H1 (cell line): Measurements from ENCODE around the gene RNF144A. TPM values are rescaled to one million over a fixed set of nuclear protein-coding genes. Genes with fewer than 3 reads are reported as not detected.

Experiments used
- CTCF ChIA-PET: fragments of 300-600 bp; sonication (Branson Sonifier 250); formaldehyde crosslinking; loops from one replicate; lab custom pipeline; 2021; ENCODE audit not compliant: partially characterized antibody; lab: Charles Lee
- POLR2A ChIA-PET: fragments of 300-600 bp; sonication (Branson Sonifier 250); formaldehyde crosslinking; loops from one replicate; lab custom pipeline; 2021; ENCODE audit warnings: inconsistent platforms; ENCODE audit not compliant: partially characterized antibody; lab: Charles Lee
- DNase-seq, 2 experiments: peaks; one replicate each; pipeline versions ENCODE4 v3.0.0 to v3.0.0-alpha.2; 2010 to 2022; ENCODE audit warnings: low spot score in 2 of 2, low read depth in 1 of 2, mixed read lengths in 1 of 2
- FAIRE-seq: peaks from 2 replicates; lab custom pipeline; 2011; peaks lifted over from hg19 to GRCh38; lab: Jason Lieb, UNC
- H2AFZ ChIP-seq: 2 replicates; pipeline ENCODE4 v1.8.1; 2012; ENCODE audit warnings: low read length, inconsistent platforms
- H2AK5ac ChIP-seq: 2 replicates; pipeline ENCODE4 v1.6.1; 2013; ENCODE audit warnings: low read depth, low read length
- H2BK120ac ChIP-seq: replicated peaks from 2 replicates; pipeline ENCODE3; 2013; ENCODE audit warnings: low read depth, low read length, inconsistent platforms
- H2BK12ac ChIP-seq: 2 replicates; pipeline ENCODE4 v1.6.1; 2013; ENCODE audit warnings: low read depth, low read length
- H2BK15ac ChIP-seq: 2 replicates; pipeline ENCODE4 v1.6.1; 2013; ENCODE audit warnings: low read length
- H2BK20ac ChIP-seq: 2 replicates; pipeline ENCODE4 v1.6.1; 2013; ENCODE audit warnings: low read length
- H2BK5ac ChIP-seq: 2 replicates; pipeline ENCODE4 v1.6.1; 2013; ENCODE audit warnings: low read depth, low read length
- H3K14ac ChIP-seq: 2 replicates; pipeline ENCODE4 v1.6.1; 2013; ENCODE audit warnings: inconsistent platforms; ENCODE audit not compliant: insufficient read length
- H3K18ac ChIP-seq: 2 replicates; pipeline ENCODE4 v1.6.1; 2013; ENCODE audit warnings: low read length; ENCODE audit errors: extremely low read depth
- H3K23ac ChIP-seq: 2 replicates; pipeline ENCODE4 v1.6.1; 2013; ENCODE audit warnings: inconsistent platforms; ENCODE audit not compliant: insufficient read length
- H3K23me2 ChIP-seq: 2 replicates; pipeline ENCODE4 v1.6.1; 2013; ENCODE audit warnings: low read depth, low read length
- H3K27ac ChIP-seq: 2 replicates; pipeline ENCODE4 v1.6.1; 2011; ENCODE audit warnings: low read depth, low read length, inconsistent platforms
- H3K27me3 ChIP-seq, 4 experiments: replicated peaks in 1 of 4; 1 replicate in 1 of 4; 2 replicates in 3 of 4; pipeline versions ENCODE4 v1.6.1 to v1.8.1; 2011 to 2013; ENCODE audit warnings: low read length in 3 of 4, mild to moderate bottlenecking in 3 of 4, inconsistent platforms in 2 of 4, mixed read lengths in 2 of 4, moderate library complexity in 1 of 4; ENCODE audit not compliant: control insufficient read depth in 3 of 4, insufficient read depth in 3 of 4; ENCODE audit errors: extremely low read depth in 1 of 4
- H3K36me3 ChIP-seq, 4 experiments: 2 replicates each; pipeline versions ENCODE4 v1.6.1 to v1.8.1; 2011 to 2013; ENCODE audit warnings: mild to moderate bottlenecking in 4 of 4, low read length in 3 of 4, moderate library complexity in 2 of 4, control low read depth in 1 of 4, inconsistent platforms in 1 of 4; ENCODE audit not compliant: insufficient read depth in 4 of 4, control insufficient read depth in 2 of 4
- H3K4ac ChIP-seq: replicated peaks from 2 replicates; pipeline ENCODE3; 2013; ENCODE audit warnings: low read length, low read depth, mixed read lengths, inconsistent platforms; ENCODE audit not compliant: insufficient read length
- H3K4me1 ChIP-seq, 4 experiments: replicated peaks in 1 of 4; 1 replicate in 1 of 4; 2 replicates in 3 of 4; pipeline versions ENCODE4 v1.6.1 to v1.8.1; 2011 to 2013; ENCODE audit warnings: low read length in 3 of 4, inconsistent platforms in 2 of 4, mixed read lengths in 1 of 4; ENCODE audit not compliant: insufficient read depth in 4 of 4, control insufficient read depth in 3 of 4
- H3K4me2 ChIP-seq, 2 experiments: 2 replicates each; pipeline versions ENCODE4 v1.6.1 to v1.8.1; 2011 to 2013; ENCODE audit warnings: low read depth in 2 of 2, low read length in 2 of 2, control low read depth in 1 of 2, inconsistent platforms in 1 of 2, mild to moderate bottlenecking in 1 of 2; ENCODE audit not compliant: insufficient read depth in 1 of 2
- H3K4me3 ChIP-seq, 4 experiments: fragments of 200-600, 300-600 bp in 1 of 4; sonication (generic), shearing (Covaris generic), sonication (Bioruptor Twin) in 1 of 4; 2 replicates each; pipeline versions ENCODE4 v1.5.1 to v1.8.1; 2011 to 2016; ENCODE audit warnings: low read length in 4 of 4, low read depth in 3 of 4, control low read depth in 2 of 4, inconsistent platforms in 2 of 4, mild to moderate bottlenecking in 2 of 4, mixed read lengths in 1 of 4, moderate library complexity in 1 of 4; ENCODE audit not compliant: insufficient read depth in 2 of 4; ENCODE audit errors: extremely low read depth in 1 of 4
- H3K56ac ChIP-seq: replicated peaks from 2 replicates; pipeline ENCODE3; 2013; ENCODE audit warnings: low read depth, mild to moderate bottlenecking, mixed read lengths, low read length, inconsistent platforms; ENCODE audit not compliant: insufficient read length
- H3K79me1 ChIP-seq: 2 replicates; pipeline ENCODE4 v1.6.1; 2013; ENCODE audit warnings: low read depth, low read length, control low read depth
- H3K79me2 ChIP-seq, 2 experiments: 2 replicates each; pipeline versions ENCODE4 v1.6.1 to v1.8.1; 2012 to 2013; ENCODE audit warnings: low read length in 2 of 2, mild to moderate bottlenecking in 2 of 2, inconsistent platforms in 1 of 2; ENCODE audit not compliant: insufficient read depth in 2 of 2, control insufficient read depth in 1 of 2
- H3K9ac ChIP-seq, 4 experiments: replicated peaks in 1 of 4; 1 replicate in 1 of 4; 2 replicates in 3 of 4; pipeline versions ENCODE4 v1.6.1 to v1.8.1; 2011 to 2013; ENCODE audit warnings: low read depth in 3 of 4, low read length in 3 of 4, control low read depth in 2 of 4, mild to moderate bottlenecking in 2 of 4, moderate library complexity in 2 of 4, inconsistent platforms in 1 of 4; ENCODE audit errors: extremely low read depth in 1 of 4
- H3K9me3 ChIP-seq, 2 experiments: 2 replicates each; pipeline versions ENCODE4 v1.6.1 to v1.8.1; 2012 to 2013; ENCODE audit warnings: mild to moderate bottlenecking in 2 of 2, moderate library complexity in 2 of 2, control low read depth in 1 of 2, inconsistent platforms in 1 of 2, low read depth in 1 of 2, low read length in 1 of 2, mixed read lengths in 1 of 2; ENCODE audit not compliant: insufficient read depth in 2 of 2
- H4K20me1 ChIP-seq, 2 experiments: replicated peaks in 1 of 2; 2 replicates each; pipeline versions ENCODE3 to v1.8.1; 2011 to 2013; ENCODE audit warnings: inconsistent platforms in 2 of 2, low read length in 2 of 2, mild to moderate bottlenecking in 1 of 2; ENCODE audit not compliant: insufficient read depth in 2 of 2, control insufficient read depth in 1 of 2
- H4K5ac ChIP-seq: 2 replicates; pipeline ENCODE4 v1.6.1; 2013; ENCODE audit warnings: low read length, low read depth, mixed read lengths, inconsistent platforms; ENCODE audit not compliant: insufficient read length
- H4K8ac ChIP-seq: 2 replicates; pipeline ENCODE4 v1.8.0; 2013; ENCODE audit warnings: mild to moderate bottlenecking, moderate library complexity, low read length, inconsistent platforms; ENCODE audit not compliant: insufficient read depth; ENCODE audit errors: extremely low read depth
- H4K91ac ChIP-seq: replicated peaks from 2 replicates; pipeline ENCODE3; 2013; ENCODE audit warnings: low read length, mixed read lengths, inconsistent platforms; ENCODE audit not compliant: insufficient read length
- ASH2L ChIP-seq: fragments of 200-600, 300-600 bp; sonication (generic); IDR thresholded peaks from one replicate; pipeline ENCODE4 v1.7.1; 2017; ENCODE audit warnings: low read length
- BRCA1 ChIP-seq: IDR thresholded peaks from 2 replicates; pipeline ENCODE4 v1.6.1; 2012; ENCODE audit warnings: low read depth, low read length, improper control_type of control experiment
- CBX5 ChIP-seq: fragments of 300-800, 300-1000 bp; sonication (generic); IDR thresholded peaks from 2 replicates; pipeline ENCODE4 v1.7.1; 2016; ENCODE audit warnings: antibody characterized with exemption, low read length, low read depth
- NANOG ChIP-seq: IDR thresholded peaks from 2 replicates; pipeline ENCODE4 v1.6.1; 2011; ENCODE audit warnings: low read length, low read depth, mild to moderate bottlenecking, inconsistent platforms; ENCODE audit not compliant: insufficient read depth, poor library complexity, severe bottlenecking
- POLR2A ChIP-seq, 2 experiments: IDR thresholded peaks; 1 replicate in 1 of 2; 2 replicates in 1 of 2; pipeline ENCODE4 v1.6.1; 2011; ENCODE audit warnings: low read depth in 2 of 2, low read length in 2 of 2, mild to moderate bottlenecking in 2 of 2; ENCODE audit errors: control extremely low read depth in 1 of 2
- RBBP5 ChIP-seq: IDR thresholded peaks from 2 replicates; pipeline ENCODE4 v1.7.1; 2012; ENCODE audit warnings: low read depth, mild to moderate bottlenecking, inconsistent platforms, low read length, moderate library complexity, borderline replicate concordance
- RFX5 ChIP-seq: IDR thresholded peaks from 2 replicates; pipeline ENCODE4 v1.6.1; 2011; ENCODE audit warnings: low read depth, low read length, improper control_type of control experiment, borderline replicate concordance
- TAF7 ChIP-seq: optimal IDR thresholded peaks from 2 replicates; pipeline ENCODE3; 2011; ENCODE audit warnings: low read depth, mild to moderate bottlenecking, inconsistent platforms, low read length, moderate library complexity, borderline replicate concordance
- WGBS, 2 experiments: shearing (Covaris generic) in 1 of 2; methylation state at CpG; one replicate each; pipeline versions ENCODE4 v1.1.6 to v1.1.7; 2013 to 2015; ENCODE audit warnings: low lambda C conversion rate in 2 of 2, mixed read lengths in 2 of 2, inconsistent platforms in 1 of 2, low coverage in 1 of 2, missing lambda C conversion rate in 1 of 2; ENCODE audit not compliant: insufficient replicate concordance in 2 of 2, insufficient coverage in 1 of 2, insufficient read length in 1 of 2; ENCODE audit errors: extremely low coverage in 1 of 2, missing lambda C conversion rate in 1 of 2; 5-methylcytosine and 5-hydroxymethylcytosine counted together
- polyA plus RNA-seq, 7 experiments: library from polyadenylated mRNA; depleted of rRNA in 3 of 7; stranded (reverse) in 5 of 7; unstranded in 2 of 7; fragments of >200 nt in 5 of 7; fragments of 200-250 nt in 2 of 7; gene quantifications; 1 replicate in 5 of 7; 2 replicates in 1 of 7; 4 replicates in 1 of 7; pipeline versions ENCODE4 v1.2.1 to v1.2.3, GENCODE V29; 2011 to 2013; ENCODE audit warnings: missing spikeins in 2 of 7, mixed read lengths in 2 of 7
- total RNA-seq: library from RNA; stranded (reverse); fragmentation: NEBNext Ultra II Directional; extraction: Animal tissue kit (Norgen Biotek cat#: 25700); gene quantifications from 2 replicates; pipeline ENCODE4 v1.2.1, GENCODE V29; 2021

The RNF144A gene
- total and polyA plus RNA-seq, 2 of the 8 experiments (the other 6 are each of a cell fraction or from before 2014, with no cell fraction given), result 14.0 to 15.0 TPM

DNA sequence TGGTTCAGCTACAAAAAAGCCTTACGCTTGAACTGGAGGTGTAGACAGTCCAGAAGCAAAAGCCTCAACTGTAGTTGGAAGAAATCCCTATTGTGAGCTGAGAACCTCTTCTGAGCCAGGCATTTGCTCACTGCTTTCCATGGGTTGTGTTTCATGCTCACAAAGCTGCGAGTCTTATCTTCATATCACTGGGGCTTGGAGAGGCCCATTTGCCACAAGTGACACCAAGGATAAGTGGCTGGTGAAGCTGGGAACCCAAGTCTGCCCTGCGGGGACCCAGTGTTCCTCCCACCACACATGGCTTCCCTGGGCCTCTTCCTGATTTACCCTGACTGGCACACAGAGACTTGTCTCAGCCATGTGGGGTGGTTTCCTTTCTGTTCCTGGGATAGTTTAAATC is 130.4 kb downstream of the RNF144A start:
- Histone ChIP-seq H2BK15ac (no peak overlapping the region), H3K56ac (no peak overlapping the region), H3K4me3 (no peak overlapping the region), H3K18ac (no peak overlapping the region), H2BK12ac (no peak overlapping the region), H3K14ac (no peak overlapping the region), H4K5ac (no peak overlapping the region), H4K8ac (no peak overlapping the region), H3K4me2 (no peak overlapping the region), H3K9me3 (no peaks in the 10 kb centered on the region), H3K27ac (no peak overlapping the region), H3K79me1 (no peaks in the 10 kb centered on the region), H2BK120ac (no peak overlapping the region), H3K27me3 (no peaks in the 10 kb centered on the region), H2BK20ac (no peak overlapping the region), H3K23ac (no peak overlapping the region), H3K4ac (no peak overlapping the region), H4K91ac (no peak overlapping the region), H3K36me3 (no peaks in the 10 kb centered on the region), H3K9ac (no peak overlapping the region), H3K4me1 (peaks cover 0 to 8% (median 2%) of the 10 kb centered on the region in 4 experiments; a peak in 3 of 7 replicates), H4K20me1 (no peaks in the 10 kb centered on the region), H3K79me2 (no peaks in the 10 kb centered on the region), H2AK5ac (no peak overlapping the region), H2AFZ (no peak overlapping the region), H3K23me2 (no peaks in the 10 kb centered on the region), H2BK5ac (no peak overlapping the region)
- DNase-seq, result no peak
- 78% methylated on average over 3 of the region's 3 CpGs; no CpG with 5 or more reads in 1 of the 2 experiments for WGBS, 2 experiments
- TF ChIP-seq CBX5, result no peak
- no peak for TF ChIP-seq TAF7
- no peak for TF ChIP-seq POLR2A (IDR thresholded peaks at IDR 0.05; ENCODE audit: control extremely low read depth in 1 of 2, low read depth in 2 of 2, low read length in 2 of 2)
- TF ChIP-seq ASH2L, result no peak
- TF ChIP-seq BRCA1, result no peak
- no peak for TF ChIP-seq RFX5
- TF ChIP-seq RBBP5, result no peak
- no peak for TF ChIP-seq NANOG
- CTCF ChIA-PET, result interaction anchor here (0.7 to 1.9 kb wide), 7 partner anchors 10 to 222 kb away, joined by 3 to 8 read pairs (median 3); no protein-coding TSS in a partner anchor
- POLR2A ChIA-PET, result no interaction called here
- no peak for FAIRE-seq
